ENCODE measurements around the gene THAP5.

Gene THAP5

DNA sequence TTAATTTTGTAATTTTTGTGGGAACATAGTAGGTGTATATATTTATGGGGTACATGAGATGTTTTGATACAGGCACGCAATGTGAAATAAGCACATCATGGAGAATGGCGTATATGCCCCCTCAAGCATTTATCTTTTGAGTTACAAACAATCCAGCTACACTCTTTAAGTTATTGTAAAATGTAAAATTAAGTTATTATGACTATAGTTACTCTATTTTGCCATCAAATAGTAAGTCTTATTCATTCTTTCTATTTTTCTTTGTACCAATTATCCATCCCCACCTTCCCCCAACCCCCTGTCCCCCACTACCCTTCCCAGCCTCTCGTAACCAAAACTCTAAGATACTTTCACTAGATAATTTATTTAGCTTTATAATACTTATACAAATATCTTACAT lies 35.8 kb downstream of the THAP5 start:
- no peak overlapping the region for H3K4me3 ChIP-seq (ENCODE audit: low read depth, low read length)
- peaks cover 8% of the 10 kb centered on the region for H3K4me1 ChIP-seq
- no peaks in the 10 kb centered on the region for H3K27me3 ChIP-seq (ENCODE audit: control insufficient read depth, insufficient read depth, low read length)
- no peaks in the 10 kb centered on the region for H3K36me3 ChIP-seq (ENCODE audit: control insufficient read depth, insufficient read depth, low read length)
- H3K4me2 ChIP-seq (ENCODE audit: low read length), result no peak overlapping the region
- H3K79me2 ChIP-seq, result no peaks in the 10 kb centered on the region
- no peak overlapping the region for H3K9ac ChIP-seq
- H2AFZ ChIP-seq, result no peak overlapping the region
- no peak overlapping the region for H3K27ac ChIP-seq
- no peak for TF ChIP-seq CTCF (IDR thresholded peaks at IDR 0.05)
- H3K9me3 ChIP-seq (ENCODE audit: control insufficient read depth, low read length), result no peaks in the 10 kb centered on the region

GRCh38 chr7:108529341-108529740 lies 40.2 kb downstream of the THAP5 start:
- Histone ChIP-seq H3K9ac (no peak overlapping the region), H3K9me3 (ENCODE audit: control insufficient read depth, low read length) (no peaks in the 10 kb centered on the region), H3K36me3 (ENCODE audit: control insufficient read depth, insufficient read depth, low read length) (no peaks in the 10 kb centered on the region), H3K27ac (peak overlapping the region; percentile 87), H3K4me3 (ENCODE audit: low read depth, low read length) (peak overlapping the region; percentile 42), H3K4me1 (peaks cover 13% of the 10 kb centered on the region), H3K27me3 (ENCODE audit: control insufficient read depth, insufficient read depth, low read length) (no peaks in the 10 kb centered on the region), H3K4me2 (ENCODE audit: low read length) (peak overlapping the region; percentile 66), H3K79me2 (peaks cover 4% of the 10 kb centered on the region), H2AFZ (peak overlapping the region; percentile 86)
- TF ChIP-seq CTCF (IDR thresholded peaks at IDR 0.05), result no peak

DNA sequence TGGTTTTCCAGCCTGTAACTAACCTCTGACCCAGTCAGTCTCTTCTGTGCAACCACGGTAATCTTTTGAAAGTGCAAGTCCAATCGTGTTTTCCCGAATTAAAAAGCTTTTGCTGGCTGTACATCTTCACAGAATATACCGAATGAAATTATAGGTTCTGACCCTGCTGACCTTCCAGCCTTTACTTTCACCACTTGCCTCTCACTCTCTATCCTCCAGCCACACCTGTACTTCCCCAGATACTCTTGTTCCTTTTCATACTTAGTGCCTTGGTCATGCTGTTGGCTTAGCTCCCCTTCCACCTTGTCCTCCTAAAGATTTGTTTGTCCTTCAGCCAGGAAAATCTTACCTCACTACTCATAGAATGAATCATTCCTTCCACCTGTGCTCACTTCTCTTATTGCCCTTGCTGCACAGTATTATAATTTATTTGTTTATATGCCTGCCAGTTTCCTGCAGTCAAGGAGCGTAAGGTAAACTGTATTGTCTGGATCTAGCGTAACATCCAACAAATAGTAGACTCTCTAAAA lies 41.3 kb downstream of the THAP5 start:
- no peak overlapping the region for H3K9ac ChIP-seq
- H3K27me3 ChIP-seq (ENCODE audit: control insufficient read depth, insufficient read depth, low read length), result no peaks in the 10 kb centered on the region
- H3K4me3 ChIP-seq (ENCODE audit: low read depth, low read length), result no peak overlapping the region
- TF ChIP-seq CTCF (IDR thresholded peaks at IDR 0.05), result no peak
- peaks cover 16% of the 10 kb centered on the region for H3K4me1 ChIP-seq
- peaks cover 14% of the 10 kb centered on the region for H3K79me2 ChIP-seq
- H3K4me2 ChIP-seq (ENCODE audit: low read length), result no peak overlapping the region
- no peaks in the 10 kb centered on the region for H3K9me3 ChIP-seq (ENCODE audit: control insufficient read depth, low read length)
- H3K36me3 ChIP-seq (ENCODE audit: control insufficient read depth, insufficient read depth, low read length), result no peaks in the 10 kb centered on the region
- peak overlapping the region; percentile 86 for H2AFZ ChIP-seq
- H3K27ac ChIP-seq, result peak overlapping the region; percentile 87

GRCh38 chr7:108526768-108527017 lies 42.8 kb downstream of the THAP5 start:
- peak overlapping the region; percentile 16 for H3K9ac ChIP-seq
- TF ChIP-seq CTCF (IDR thresholded peaks at IDR 0.05), result no peak
- no peaks in the 10 kb centered on the region for H3K27me3 ChIP-seq (ENCODE audit: control insufficient read depth, insufficient read depth, low read length)
- H3K27ac ChIP-seq, result peak overlapping the region; percentile 91
- H3K4me1 ChIP-seq, result peaks cover 16% of the 10 kb centered on the region
- H3K9me3 ChIP-seq (ENCODE audit: control insufficient read depth, low read length), result no peaks in the 10 kb centered on the region
- peak overlapping the region; percentile 89 for H3K4me3 ChIP-seq (ENCODE audit: low read depth, low read length)
- H3K36me3 ChIP-seq (ENCODE audit: control insufficient read depth, insufficient read depth, low read length), result no peaks in the 10 kb centered on the region
- H2AFZ ChIP-seq, result peak overlapping the region; percentile 79
- peak overlapping the region; percentile 75 for H3K4me2 ChIP-seq (ENCODE audit: low read length)
- H3K79me2 ChIP-seq, result peaks cover 25% of the 10 kb centered on the region

GRCh38 chr7:108525985-108526767 lies 43.3 kb downstream of the THAP5 start, which contains the start of gene PNPLA8:
TSS of gene PNPLA8 (minus strand) at chr7:108526135. CDS start at chr7:108515491, 10,644 bp downstream.
- H3K79me2 ChIP-seq, result peaks cover 30% of the 10 kb centered on the region
- H3K9ac ChIP-seq, result peak within 1 kb of the TSS; percentile 16
- H3K4me1 ChIP-seq, result peaks cover 16% of the 10 kb centered on the region
- peak within 1 kb of the TSS; percentile 91 for H3K27ac ChIP-seq
- no peaks in the 10 kb centered on the region for H3K9me3 ChIP-seq (ENCODE audit: control insufficient read depth, low read length)
- peak within 1 kb of the TSS; percentile 89 for H3K4me3 ChIP-seq (ENCODE audit: low read depth, low read length)
- H3K27me3 ChIP-seq (ENCODE audit: control insufficient read depth, insufficient read depth, low read length), result no peaks in the 10 kb centered on the region
- H3K4me2 ChIP-seq (ENCODE audit: low read length), result peak within 1 kb of the TSS; percentile 79
- TF ChIP-seq CTCF (IDR thresholded peaks at IDR 0.05), result peak; percentile 5
- H3K36me3 ChIP-seq (ENCODE audit: control insufficient read depth, insufficient read depth, low read length), result no peaks in the 10 kb centered on the region
- peak within 1 kb of the TSS; percentile 79 for H2AFZ ChIP-seq

Data from parathyroid adenoma (tissue), 2 donors.